ENCODE results near the gene PLA2G6.
"Not testable (repeated sequence)": the region's sequence is repeated elsewhere in the genome, so short reads cannot be mapped to it uniquely, and the experiment has no call there.

Gene PLA2G6

DNA sequence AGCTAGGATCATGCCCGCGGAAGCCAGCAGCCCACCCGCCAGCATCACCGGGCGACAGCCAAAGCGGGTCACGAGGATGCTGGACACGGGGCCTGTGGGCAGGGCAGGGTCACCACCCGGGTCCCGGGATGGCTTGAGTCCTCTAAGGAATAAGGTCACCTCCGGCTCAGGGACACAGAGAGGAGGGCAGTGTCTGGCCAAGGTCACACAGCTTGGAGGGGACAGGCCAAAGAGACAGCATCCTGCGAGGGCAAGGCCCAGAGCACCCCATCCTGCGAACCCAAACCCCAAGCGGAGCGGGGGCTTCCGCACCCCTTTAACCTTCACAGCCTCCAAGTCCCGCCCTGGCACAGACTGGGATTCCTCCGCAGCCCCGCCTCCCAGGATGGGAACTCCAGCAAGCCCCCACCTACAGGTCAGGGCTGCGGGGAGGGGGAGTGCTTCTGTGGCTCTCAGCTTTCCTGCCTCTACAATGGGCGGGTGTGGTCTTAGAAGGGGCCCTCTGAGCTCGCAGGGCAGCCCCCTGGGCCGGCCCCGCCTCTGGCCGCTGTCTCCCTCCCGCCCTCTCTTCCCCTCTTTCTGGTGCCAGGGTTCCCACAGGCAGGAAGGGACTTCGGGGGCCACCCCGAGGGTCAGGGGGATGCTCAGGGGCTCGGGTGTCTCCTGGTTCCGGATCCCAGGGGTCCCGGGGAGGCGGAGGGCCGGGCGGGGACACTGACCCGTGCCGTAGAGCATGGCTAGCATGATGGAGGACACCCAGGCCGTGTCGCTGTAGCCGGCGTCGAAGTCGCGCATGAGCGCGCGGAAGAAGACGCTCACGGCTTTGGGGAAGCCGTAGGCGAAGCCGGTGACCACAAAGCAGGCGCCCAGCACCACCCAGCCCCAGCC, 99.4 kb downstream of the PLA2G6 start:
- no peak for DNase-seq

DNA sequence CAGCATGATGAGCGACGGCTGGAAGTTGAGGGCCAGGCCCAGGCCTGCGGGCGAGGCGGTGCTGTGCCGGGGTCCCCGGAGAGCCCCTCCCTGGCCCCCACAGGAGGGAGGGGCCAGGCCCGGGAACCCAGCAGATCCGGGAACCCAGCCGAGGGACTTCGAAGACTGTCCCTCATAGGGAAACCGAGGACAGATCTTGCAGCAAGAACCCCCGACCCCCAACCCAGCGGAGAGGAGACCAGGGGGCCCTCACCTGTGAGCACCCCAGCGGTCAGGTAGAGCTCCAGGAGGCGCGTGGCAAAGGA, 100.0 kb downstream of the PLA2G6 start:
- DNase-seq, result no peak

DNA sequence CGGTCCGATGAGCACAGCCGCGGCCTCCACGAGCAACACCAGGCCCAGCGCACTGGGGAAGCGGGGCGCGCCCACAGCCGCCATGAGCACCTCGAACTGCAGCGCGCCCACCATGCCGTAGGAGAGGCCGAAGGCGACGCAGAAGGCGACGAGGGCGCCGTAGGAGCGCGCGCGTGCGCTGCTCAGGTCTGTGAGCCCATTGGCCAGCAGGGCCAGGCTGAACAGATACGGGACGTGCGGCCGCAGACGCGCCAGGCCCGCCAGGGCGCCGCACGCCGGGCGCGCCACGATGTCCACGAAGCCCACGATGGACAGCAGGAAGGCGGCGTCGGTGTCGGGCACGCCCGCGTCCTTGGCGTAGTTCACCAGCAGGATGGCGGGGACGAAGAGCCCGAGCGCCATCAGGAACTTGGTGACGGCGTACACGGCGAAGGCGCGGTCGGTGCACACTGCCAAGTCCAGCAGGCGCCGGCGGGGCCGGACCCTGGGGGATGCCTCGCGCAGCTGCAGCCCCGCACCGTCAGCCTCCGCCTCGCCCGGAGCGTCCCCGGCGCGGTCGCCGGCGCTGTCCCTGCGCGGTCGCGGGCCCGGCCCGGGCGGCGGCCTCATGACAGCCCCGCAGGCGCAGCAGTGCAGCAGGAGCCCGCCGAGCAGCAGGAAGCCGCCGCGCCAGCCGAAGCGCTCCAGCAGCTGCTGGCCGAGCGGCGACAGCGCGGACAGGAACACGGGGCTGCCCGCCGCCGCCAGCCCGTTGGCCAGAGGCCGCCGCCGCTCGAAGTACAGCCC, 100.6 kb downstream of the PLA2G6 start:
- peak; percentile 54 for DNase-seq

DNA sequence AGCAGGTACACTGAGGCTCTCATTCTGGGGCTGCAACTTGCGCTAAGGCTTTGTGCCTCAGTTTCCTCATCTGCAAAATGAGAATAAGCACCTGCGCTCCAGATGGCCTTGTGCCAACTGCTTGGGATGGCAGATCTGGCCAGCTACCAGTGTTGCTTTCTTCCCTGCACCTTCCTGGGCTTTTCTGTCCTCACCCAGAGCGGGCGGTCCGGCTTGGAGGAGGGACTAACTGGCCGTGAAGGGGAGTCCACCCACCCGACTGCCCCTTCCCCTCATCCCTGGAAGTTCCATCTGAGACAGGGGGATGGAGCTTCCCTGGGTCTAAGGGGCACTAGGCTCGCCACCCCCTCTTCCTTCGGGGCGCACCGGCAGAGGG, 101.2 kb downstream of the PLA2G6 start:
- no peak for DNase-seq

DNA sequence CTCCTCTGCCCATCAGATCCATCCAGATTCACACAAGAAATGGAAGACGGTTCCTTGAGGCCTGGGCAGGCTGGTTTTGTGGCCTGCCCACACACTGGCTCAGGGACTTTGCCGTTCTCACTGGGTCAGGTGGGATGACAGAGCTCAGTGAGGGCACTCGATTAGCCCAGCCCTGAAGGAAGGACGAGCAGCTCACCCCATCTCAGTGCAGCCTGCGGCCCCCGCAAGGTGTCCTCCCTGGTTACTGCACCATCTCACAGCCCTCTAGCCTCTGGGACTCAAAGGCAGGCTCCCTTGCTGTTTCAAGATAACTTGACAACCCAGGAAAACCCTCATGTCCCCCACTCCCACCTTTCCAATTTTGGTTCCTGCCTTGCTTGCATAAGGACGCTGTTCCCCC, 101.8 kb downstream of the PLA2G6 start:
- no peak for DNase-seq

DNA sequence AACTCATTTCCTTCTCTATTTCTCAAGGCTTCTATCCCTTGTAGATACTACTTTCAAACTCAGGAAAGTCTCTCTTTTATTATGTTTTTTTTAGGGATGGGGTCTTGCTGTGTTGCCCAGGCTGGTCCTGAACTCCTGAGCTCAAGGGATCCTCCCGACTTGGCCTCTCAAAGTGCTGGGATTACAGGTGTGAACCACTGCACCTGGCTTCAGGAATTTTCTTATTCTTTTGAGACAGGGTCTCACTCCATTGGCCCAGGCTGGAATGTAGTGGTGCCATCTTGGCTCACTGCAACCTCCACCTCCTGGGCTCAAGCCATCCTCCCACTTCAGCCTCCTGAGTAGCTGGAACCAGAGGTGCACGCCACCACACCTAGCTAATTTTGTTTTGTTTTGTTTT, 102.4 kb downstream of the PLA2G6 start:
- not testable (repeated sequence) for DNase-seq

DNA sequence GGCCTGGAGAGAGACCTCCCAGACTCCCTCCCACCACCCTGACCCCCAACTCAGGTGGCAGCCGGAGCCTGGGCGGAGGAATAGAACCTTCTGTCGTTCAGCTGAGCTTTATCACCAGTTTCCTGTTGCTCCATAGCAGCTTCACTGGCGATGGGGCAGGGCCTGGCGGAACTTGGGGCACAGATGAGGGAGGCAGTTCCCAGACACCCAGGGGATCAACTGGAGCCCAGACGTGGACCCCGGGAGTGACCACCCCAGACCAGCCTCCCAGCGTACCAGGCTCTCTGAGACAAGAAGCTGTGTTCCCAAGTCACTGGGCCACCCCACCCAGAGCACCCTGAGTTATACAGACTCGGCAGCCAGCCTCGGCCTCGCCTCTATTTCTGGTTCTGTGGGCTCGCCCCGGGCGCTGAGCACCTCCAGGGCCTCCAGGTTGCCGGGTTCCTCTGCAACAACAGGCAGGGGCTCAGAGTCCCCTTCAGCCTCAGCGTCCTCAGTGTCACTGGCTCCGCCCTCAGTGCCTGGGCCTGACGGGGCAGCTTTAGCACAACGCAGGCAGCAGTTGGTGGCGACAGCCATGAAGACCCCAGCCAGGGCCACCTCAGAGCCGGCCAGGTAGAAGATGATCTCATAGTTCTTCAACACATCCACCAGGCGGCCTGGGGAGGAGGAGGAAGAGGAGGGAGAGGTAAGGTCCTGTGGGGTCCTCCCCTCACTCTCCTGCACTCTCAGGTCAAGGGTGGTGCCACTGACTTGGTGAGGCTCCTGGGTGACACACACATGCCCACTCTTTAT, 103.4 kb downstream of the PLA2G6 start:
- DNase-seq, result no peak

DNA sequence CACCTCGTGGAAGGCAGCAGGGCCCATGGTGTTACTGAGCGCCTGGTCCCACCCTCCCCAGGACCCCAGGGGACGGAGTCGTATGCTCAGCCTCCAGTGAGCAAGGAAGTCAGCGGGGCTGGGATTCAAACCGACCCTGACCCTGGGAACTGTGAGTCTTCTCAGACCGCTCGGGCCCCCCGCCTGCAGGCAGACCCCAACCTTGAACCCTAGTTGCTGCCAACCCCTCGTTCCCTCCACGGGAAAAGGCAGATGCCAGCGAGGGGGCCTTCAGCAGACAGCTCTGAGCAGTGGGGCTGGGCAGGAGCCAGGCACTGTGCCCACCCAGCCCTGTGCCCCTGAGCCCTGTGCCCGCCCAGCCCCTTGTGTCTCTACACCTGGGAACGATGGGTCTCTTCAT, 104.0 kb downstream of the PLA2G6 start:
- DNase-seq, result no peak

DNA sequence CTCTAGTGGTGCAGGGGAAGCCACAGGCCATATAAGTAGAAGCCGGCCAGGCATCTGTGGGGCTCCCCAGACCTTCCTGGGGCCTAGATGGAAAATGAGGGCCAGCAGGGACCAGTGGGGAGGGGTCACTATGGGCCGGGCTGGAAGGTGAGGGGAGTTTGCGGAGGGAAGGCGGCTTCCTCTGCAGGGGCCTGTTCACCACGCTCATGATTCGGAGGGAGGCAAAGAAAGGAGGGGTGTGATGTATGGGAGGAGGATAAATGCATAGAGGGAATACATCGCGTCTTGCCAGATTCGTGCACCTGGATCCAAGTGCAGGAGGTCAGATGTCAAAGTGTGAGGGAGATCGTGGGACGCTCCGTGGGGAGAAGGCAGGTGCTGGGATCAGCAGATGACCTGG, 104.5 kb downstream of the PLA2G6 start:
- no peak for DNase-seq

DNA sequence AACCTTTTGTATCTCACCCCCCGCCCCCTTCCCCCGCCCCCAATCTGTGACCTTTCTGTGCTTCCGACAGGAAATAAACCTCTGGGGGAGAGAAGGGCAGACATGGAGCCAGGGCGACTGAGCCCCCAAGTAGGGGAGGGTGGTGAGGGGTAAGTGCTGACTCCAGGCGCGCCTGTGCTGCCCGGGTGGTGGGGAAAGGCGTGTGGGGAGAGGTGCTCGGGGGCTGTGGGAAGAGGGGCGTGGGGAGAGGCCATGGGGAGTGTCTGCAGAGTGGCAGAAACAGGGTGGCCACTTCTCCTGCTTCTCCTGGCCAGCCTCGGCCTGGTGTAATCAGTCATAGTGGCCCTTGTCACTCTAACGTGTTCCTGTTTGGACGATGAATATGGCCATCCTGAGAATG, 105.7 kb downstream of the PLA2G6 start:
- DNase-seq, result no peak

DNA sequence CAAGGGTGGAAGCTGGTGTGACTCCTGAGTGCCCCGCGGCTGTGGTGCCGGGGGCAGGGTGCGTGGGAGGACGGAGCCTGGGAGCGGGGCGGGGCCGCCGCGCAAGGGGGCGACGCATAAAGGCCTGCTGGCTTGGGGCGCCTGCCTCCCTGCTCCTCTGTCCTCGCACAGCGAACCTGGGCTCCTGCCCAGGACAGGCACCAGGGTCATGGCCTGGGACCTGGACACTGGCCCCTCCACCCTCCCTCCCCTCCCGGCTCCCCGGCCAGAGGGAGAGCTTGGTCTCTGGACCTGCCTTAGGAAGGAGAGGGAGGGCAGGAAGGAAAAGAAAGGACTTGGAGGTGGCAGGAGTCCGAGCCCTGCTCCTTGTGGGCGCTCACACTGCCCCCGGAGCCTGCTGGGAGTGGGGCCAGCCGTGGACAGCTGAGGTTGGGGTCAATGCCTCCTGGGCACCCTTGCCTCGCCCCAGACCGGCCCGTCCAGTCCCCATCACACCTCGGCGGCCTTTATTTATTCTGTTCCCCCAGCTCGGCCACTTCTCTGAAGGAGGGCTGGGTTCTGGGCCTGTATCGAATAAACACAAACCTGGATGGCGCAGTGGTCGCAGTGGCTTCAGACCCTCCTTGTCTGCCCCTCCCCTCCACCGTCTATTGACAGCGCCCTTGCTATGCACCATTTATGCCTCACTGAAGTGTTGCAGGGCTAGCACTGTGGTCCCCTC, 106.4 kb downstream of the PLA2G6 start:
- no peak for DNase-seq

DNA sequence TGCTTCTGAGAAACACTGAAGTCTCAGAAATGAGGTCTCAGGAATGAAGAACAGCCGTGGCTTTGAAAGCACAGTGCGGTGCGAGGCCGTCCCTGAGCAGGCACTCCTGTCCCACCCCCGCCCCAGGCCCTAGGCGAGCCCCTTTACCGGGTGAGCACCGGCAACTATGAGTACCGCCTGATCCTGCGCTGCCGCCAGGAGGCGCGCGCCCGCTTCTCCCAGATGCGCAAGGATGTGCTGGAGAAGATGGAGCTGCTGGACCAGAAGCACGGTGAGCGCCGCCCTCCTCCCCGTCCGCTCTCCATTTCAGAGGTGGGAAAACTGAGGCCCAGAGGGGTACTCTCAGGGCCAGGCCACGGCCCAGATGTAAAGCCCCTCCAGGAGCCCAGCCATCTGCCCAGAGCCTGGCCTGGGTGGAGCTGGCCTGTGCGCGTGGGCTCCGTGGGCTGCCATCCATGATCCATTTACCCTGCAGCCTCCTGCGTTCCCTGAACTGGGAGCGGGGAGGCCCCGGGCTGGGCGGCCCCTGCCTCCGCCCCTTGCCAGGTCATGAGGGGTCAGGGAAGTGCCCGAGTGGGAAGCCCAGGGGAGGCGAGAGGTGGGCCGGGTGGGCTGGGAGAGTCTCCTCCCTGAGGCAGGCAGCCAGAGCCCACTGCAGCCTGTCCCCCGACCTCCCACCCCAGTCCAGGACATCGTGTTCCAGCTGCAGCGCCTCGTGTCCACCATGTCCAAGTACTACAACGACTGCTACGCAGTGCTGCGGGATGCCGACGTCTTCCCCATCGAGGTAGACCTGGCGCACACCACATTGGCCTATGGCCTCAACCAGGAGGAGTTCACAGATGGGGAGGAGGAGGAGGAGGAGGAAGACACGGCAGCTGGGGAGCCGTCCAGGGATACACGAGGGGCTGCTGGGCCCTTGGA, 107.2 kb downstream of the PLA2G6 start:
- DNase-seq, result no peak

DNA sequence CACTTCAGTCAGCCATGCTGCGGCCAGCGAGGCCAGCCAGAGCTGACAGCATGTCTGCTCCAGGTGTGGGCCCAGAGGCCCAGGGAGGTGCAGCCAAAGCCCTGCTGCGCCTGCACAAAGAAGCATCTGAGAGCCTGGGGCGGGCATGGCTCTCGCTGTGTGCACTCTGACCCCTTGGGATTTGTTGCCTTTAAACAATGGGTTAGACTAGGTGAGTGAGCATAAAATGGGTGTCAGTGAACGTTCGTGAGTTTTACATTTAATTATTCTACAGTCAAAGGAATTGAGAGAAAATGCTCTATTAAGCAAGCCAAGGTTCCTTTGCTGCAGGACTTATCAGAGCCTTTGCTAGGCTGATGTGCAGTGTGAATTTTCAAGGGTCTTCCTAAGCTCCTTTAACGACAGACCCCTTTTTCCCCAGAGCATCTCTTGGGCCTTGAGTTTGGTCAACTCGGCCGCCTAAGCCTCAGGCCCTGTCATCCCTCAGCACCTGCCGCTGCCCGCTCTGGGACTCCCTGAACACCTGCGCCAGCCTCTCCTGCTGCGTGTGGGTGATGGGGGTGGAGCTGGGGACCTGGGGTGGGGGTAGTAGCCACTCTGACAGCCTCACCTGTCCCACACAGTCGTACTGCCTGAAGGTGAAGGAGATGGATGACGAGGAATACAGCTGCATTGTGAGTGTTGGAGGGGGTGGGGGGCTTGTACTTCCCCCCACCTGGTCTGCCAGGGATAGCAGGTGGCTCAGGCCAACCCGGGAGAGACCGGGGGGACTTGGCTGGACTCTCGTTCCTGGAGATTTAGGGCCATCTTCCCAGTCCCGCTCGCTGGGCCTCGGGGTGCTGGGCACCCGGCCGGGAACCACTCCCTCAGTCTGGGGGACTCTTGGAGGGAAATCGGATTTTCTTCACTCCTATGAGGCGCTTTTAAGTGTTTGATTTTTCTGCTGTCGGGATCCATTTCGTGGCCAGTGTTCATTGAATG, 108.2 kb downstream of the PLA2G6 start:
- DNase-seq, result no peak

DNA sequence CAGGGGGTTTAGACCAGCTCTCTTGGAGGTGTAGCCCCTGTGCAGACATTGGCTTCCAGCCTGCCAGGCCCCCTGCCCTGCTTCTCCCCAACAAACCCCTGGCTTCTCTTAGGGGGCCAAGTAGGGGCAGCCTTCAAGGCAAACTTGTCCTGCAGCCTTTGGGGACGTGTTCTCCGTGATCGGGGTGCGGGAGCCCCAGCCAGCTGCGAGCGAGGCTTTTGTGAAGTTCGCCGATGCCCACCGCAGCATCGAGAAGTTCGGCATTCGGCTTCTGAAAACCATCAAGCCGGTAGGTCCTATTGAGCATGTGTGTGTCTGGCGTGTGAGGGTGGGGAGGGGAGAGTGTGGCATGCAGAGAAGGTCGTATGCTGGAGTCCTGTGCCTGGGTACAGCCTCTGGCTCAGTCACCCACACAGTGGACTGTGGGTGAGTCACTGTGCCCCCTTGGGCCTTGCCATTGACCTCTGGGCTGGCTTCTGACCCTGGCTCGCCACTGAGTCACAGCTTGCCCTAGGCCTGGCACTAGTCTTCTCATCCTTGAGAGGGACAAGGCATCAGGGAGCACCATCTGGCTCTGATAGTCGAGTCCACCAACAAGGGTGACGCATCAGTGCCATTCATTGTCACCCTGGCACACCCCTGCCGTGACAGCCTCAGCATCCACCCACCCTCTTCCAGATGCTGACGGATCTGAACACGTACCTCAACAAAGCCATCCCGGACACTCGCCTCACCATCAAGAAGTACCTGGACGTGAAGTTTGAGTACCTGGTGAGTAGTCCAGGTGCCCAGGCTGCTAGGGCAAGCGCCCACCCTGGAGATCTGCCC, 109.1 kb downstream of the PLA2G6 start:
- no peak for DNase-seq

DNA sequence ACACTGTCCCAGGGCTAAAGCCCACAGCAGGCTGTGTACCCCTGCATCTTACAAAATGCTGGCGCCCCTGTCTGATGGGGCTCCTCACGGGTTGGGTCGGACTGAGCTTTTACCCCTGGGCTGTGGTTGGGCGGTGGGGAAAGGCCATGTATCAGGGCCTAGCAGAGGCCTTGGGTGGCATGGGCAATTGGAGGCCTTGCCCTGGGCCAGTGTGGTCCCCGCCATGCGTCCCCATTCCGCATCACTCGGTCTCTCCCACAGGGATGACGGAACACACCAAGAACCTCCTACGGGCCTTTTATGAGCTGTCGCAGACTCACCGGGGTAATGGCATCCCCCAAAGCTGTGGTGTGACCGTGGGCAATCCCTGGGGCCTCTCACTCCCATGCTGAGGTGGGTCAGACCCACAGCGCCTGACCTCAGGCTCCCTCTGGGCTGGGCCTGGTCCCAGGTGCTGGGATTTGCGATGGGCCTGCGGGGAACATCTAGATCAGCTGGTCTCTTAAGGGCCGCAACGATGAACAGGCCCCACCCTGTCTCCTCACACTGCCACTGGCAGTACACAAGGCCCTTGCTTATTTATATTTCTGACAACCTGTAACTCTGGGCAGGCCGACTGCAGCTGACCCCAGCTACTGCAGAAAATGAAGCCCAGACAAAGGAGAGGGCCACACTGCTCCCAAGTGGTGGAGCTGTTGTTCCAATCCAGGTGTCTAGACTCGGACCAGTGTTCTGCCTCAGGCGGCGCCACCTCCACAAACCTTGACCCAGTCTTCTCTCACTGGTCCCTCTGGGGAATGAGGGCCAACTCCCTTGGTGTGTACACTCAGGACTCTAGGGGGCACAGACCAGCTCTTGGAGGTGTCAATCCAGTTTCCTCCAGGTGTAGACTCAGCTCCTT, 110.0 kb downstream of the PLA2G6 start:
- DNase-seq, result no peak

DNA sequence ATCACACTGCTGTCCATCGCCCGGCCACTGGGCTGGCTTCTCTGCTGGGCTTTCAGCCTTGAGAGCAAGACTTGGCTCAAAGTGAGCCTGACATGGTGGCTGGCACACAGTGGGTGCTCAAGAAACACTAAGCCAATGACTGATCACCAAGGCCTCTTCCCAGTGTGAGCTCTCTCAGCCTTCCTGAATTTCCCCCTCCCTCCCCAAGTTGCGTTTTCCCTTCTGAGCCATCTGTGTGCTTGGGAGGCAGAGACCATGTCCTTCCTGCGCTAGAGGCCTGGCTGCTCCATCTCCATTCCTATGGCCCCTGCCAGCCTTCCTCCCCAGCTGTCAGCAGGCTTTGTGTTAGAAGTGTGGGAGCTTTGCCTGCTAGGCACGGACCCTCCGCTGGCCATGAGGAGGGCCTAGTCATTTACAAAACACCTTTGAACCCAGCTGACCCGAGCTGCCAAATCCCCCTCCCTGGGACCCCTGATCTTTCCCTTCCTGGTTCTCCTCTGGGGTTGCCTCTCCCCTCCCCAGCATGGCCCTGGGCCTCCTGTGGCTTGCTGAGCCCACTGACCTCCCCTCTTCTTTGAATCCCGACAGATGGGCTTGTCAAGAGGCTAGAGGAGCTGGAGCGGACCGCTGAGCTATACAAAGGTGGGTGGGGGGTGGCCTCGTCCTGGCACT, 111.2 kb downstream of the PLA2G6 start:
- DNase-seq, result no peak

DNA sequence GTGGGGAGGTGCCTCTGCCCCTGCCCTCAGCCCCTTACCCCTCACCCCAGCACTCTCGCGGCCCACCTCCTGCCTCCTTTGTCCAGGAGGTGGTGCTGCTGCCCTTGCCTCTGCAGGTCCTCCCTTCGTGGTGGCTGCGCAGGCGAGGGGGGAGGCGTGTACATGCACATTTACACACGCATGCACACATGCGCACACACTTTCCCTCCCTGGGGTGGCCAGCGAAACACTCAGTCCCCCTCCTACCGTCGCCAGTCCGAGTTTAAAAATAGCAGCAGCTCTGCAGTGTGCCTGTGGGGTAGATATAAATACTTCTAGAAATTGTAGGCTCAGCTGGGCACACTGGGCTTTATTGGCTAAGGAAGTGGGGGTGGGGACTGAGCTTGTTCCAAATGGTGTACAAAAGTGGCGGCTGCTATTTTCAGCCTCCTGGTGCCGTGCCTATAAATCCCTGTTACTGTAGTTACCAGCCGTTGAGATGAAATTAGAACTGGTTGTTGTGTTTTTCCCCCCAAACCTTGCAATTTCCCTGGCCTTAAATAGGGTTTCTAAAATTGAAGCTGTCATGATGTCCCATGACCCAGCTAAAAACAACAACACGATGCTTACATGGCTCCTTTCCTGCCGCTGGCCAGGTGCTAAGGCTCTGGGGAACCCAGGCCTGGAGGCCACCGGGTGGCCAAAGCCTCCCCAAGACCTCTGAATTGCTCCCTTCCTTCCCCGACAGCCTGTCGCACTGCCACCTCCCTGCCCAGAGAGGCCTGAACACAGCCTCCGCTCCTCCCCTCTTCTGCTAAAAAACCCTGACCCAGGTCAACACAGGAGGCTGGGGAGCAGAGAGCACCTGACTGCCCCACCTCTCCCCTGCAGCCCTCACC, 112.0 kb downstream of the PLA2G6 start:
- DNase-seq, result no peak
